GM12872 (cell line): ENCODE results near the gene KANSL1.

Source experiments
- CTCF ChIP-seq: IDR thresholded peaks from 3 replicates; pipeline ENCODE4 v1.5.1; 2011; ENCODE audit warnings: low read depth, mild to moderate bottlenecking, low read length, moderate library complexity; ENCODE audit not compliant: insufficient read depth

KANSL1 gene

GRCh38 chr17:46193626-46194392 lies 580 bp upstream of the KANSL1 start:
- no peak for TF ChIP-seq CTCF

GRCh38 chr17:46192439-46193150 lies 634 bp downstream of the KANSL1 start:
- TF ChIP-seq CTCF, result no peak

GRCh38 chr17:46192189-46192438 lies 1.1 kb downstream of the KANSL1 start:
- no peak for TF ChIP-seq CTCF

DNA sequence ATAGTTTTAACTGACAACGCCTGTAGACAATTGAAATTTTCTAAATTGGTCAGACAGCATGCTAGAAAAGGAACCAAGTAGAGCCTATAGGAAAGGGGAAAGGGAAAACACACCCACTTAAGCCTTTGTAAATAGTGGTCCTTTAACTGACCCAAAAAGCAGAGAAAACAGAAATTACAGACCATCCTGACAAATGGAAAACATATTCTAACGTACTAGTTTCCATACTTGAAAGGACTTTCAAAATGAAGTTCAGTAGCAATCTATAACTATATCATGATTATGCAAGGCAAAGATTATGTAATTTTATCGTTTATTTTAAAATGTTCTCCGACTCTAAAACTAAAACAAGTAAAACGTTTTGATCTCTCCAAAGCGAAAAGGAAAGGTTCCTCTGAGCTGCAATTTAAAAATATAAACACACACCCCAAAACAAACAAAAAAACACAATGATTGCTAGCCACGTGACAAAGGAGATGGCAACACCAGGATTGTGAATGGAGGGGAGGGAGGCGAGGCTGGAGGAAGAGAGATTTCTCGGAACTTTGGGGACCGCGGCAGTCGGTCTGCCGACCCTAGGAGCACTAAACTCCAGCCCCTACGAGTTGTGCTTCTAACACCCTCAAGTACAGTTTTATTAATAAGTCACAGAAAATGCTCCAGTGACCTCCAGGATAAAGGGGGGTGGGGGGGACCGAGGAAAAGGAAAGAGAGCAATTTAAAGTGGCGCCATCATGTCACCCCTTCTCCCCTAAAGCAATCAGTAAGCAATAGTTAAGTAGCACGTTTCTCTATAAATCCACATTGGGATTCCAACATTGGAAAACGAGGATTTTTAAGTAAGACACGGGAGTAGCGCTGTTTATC lies 1.7 kb downstream of the KANSL1 start:
- TF ChIP-seq CTCF, result no peak

GRCh38 chr17:46190763-46191162 lies 2.5 kb downstream of the KANSL1 start:
- no peak for TF ChIP-seq CTCF

GRCh38 chr17:46186827-46187235 lies 6.4 kb downstream of the KANSL1 start:
- TF ChIP-seq CTCF, result peak; percentile 70

DNA sequence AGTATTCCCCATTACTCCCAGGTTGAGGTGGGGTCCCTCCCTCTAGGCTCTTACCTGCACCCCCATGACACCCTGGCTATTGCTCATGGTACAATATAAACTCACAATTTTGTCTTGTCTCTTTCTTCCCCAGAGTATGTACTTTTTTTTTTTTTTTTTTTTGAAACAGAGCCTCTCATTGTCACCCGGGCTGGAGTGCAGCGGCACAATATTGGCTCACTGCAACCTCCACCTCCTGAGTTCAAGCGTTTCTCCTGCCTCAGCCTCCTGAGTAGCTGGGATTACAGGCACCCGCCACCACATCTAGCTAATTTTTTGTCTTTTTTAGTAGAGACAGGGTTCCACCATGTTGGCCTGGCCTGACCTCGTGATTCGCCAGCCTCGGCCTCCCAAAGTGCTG lies 8.5 kb downstream of the KANSL1 start:
- no peak for TF ChIP-seq CTCF
